Spinal cord (tissue), 10 donors: Measurements from ENCODE around the gene RTF2. TPM values are rescaled to one million over a fixed set of nuclear protein-coding genes. Genes with fewer than 3 reads are reported as not detected.
"Not testable (repeated sequence)": the region's sequence is repeated elsewhere in the genome, so short reads cannot be mapped to it uniquely, and the experiment has no call there.

ENCODE experiments used
- DNase-seq, 6 donors: peaks; one replicate each; pipeline versions ENCODE4 v3.0.0 to v3.0.0-alpha.2; 2013 to 2015; ENCODE audit warnings: low spot score in 6 of 6, low read depth in 4 of 6
- H3K27ac ChIP-seq: one replicate; pipeline ENCODE4 v1.5.1; 2013; ENCODE audit warnings: low read depth, low read length, control low read depth
- H3K27me3 ChIP-seq: one replicate; pipeline ENCODE4 v1.6.1; 2013; ENCODE audit warnings: low read length; ENCODE audit not compliant: control insufficient read depth, insufficient read depth
- H3K36me3 ChIP-seq: one replicate; pipeline ENCODE4 v1.6.1; 2013; ENCODE audit warnings: low read length; ENCODE audit not compliant: control insufficient read depth, insufficient read depth
- H3K4me1 ChIP-seq: one replicate; pipeline ENCODE4 v1.6.1; 2013; ENCODE audit warnings: low read length; ENCODE audit not compliant: control insufficient read depth, insufficient read depth
- H3K4me3 ChIP-seq: one replicate; pipeline ENCODE4 v1.5.1; 2013; ENCODE audit warnings: low read depth, low read length, control low read depth
- H3K9me3 ChIP-seq: one replicate; pipeline ENCODE4 v1.6.1; 2013; ENCODE audit warnings: low read length; ENCODE audit not compliant: control insufficient read depth, insufficient read depth
- WGBS: methylation state at CpG from one replicate; pipeline ENCODE4 v1.1.5; 2013; ENCODE audit warnings: missing lambda C conversion rate; ENCODE audit not compliant: insufficient coverage; 5-methylcytosine and 5-hydroxymethylcytosine counted together
- polyA plus RNA-seq, 2 donors: library from polyadenylated mRNA; unstranded; fragments of 120-200 nt; gene quantifications; one replicate each; pipeline ENCODE4 v1.2.1, GENCODE V29; 2013; ENCODE audit not compliant: insufficient read length in 2 of 2
- small RNA-seq: library from RNA; depleted of rRNA; stranded (forward); fragments of <200 nt; gene quantifications from one replicate; pipeline ENCODE3, GENCODE V24; 2014; ENCODE audit warnings: low replicate concordance
- total RNA-seq, 2 donors: library from RNA; depleted of rRNA in 1 of 2; stranded (reverse); fragments of 120-200 nt in 1 of 2; fragments of >200 nt in 1 of 2; gene quantifications; one replicate each; pipeline versions ENCODE4 v1.2.3 to v1.2.4, GENCODE V29; 2013 to 2014
- donor health status: healthy.

RTF2 gene
- total and polyA plus RNA-seq, 4 donors: 63.3 to 128 (median 109) TPM

DNA sequence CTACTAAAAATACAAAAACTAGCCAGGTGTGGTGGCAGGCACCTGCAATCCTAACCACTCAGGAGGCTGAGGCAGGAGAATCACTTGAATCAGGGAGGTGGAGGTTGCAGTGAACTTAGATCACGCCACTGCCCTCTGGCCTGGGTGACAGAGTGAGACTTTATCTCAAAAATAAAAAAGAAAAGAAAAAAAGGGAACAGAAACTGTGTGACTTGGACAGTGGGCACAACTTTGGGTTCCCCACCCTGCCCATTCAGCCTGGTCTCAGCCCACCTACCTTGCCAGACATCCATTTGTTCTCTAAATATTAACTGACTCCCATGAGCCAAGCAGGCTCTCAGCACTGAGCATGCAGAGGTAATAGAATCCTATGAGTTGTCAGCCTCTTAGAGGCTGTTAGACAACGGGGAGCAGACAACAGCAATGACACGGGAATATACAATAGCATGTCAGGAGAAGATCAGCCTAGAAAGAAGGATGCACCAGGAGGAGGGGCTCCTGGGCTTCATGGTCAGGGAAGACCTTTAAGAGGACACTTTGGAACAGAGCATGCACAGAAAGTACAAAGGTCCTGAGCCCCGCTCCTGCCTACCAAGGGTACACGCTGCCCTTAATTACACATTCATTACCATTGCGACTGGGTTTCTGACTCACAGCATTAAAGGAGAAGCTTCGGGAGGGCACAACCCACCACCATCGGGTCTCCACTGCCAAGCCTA lies 84.6 kb downstream of the RTF2 start:
- Histone ChIP-seq H3K9me3 (no peaks in the 10 kb centered on the region), H3K27ac (no peak overlapping the region), H3K4me3 (no peak overlapping the region), H3K36me3 (no peaks in the 10 kb centered on the region), H3K27me3 (no peaks in the 10 kb centered on the region), H3K4me1 (no peaks in the 10 kb centered on the region)
- no peak for DNase-seq
- 66% methylated on average over 4 of the region's 8 CpGs for WGBS

DNA sequence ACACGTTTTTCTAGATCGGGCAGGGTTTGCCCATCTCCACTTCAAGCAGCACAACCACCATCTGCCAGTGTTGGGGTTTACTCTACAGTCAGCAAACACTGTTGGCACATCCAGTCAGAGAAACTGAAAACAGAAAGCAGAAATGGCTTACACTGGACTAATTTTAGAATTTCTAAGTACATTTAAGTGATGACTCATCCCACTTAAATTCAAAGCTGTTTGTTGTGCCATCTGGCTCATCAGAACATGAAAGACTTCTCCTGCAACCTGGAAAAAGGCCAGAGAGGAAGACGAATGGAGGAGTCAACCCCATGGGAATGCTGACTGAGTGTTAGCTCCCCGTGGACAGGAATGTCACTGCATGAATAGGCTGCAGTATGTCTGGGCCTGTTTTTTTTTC lies 86.4 kb downstream of the RTF2 start:
- Histone ChIP-seq H3K9me3 (no peaks in the 10 kb centered on the region), H3K4me1 (no peaks in the 10 kb centered on the region), H3K36me3 (no peaks in the 10 kb centered on the region), H3K4me3 (no peak overlapping the region), H3K27me3 (no peaks in the 10 kb centered on the region), H3K27ac (no peak overlapping the region)
- WGBS: 50% methylated on average over 3 of the region's 4 CpGs
- DNase-seq: peak in 3 of 6 donors; percentile 11 to 93 (median 54)

DNA sequence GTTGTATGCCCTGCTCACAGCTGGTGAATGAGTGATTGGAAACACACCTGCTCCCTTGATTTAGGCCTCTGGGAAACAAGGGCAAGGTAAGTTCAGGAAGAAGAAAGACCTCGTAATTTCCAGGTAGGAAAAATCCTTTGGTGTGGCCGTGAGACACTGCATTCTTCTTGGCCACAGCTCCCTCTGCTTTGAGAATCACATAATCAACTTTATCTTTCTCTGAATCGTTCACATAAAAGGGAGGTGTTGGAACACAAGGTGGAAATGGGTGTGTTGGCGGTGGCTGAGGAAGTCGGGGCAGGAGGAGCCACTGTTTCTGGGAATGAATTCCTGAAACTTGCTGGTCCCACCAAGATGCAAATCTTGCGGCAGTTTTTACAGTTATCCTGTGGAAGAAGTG lies 90.5 kb downstream of the RTF2 start:
- H3K27me3 ChIP-seq: no peaks in the 10 kb centered on the region
- no peak overlapping the region for H3K4me3 ChIP-seq
- no peaks in the 10 kb centered on the region for H3K4me1 ChIP-seq
- no peaks in the 10 kb centered on the region for H3K36me3 ChIP-seq
- 89% methylated on average over 3 of the region's 6 CpGs for WGBS
- H3K27ac ChIP-seq: no peak overlapping the region
- H3K9me3 ChIP-seq: no peaks in the 10 kb centered on the region
- DNase-seq: no peak

DNA sequence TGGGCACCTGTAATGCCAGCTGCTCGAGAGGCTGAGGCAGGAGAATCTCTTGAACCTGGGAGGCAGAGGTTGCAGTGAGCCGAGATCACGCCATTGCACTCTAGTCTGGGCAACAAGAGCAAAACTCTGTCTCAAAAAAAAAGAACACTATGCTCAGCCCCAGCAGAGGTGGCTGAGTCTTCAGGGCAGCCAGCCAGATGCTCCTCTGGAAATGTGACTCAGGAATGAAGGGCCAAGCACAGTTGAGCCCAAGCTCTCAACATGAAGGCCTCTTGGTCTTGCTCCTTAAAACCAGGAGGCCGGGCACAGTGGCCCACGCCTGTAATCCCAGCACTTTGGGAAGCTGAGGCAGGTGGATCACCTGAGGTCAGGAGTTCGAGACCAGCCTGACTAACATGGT lies 96.1 kb downstream of the RTF2 start:
- not testable (repeated sequence) for H3K4me1 ChIP-seq, H3K36me3 ChIP-seq, H3K27me3 ChIP-seq, H3K27ac ChIP-seq, DNase-seq, H3K4me3 ChIP-seq, H3K9me3 ChIP-seq
- 95% methylated on average over 6 of the region's 6 CpGs for WGBS

DNA sequence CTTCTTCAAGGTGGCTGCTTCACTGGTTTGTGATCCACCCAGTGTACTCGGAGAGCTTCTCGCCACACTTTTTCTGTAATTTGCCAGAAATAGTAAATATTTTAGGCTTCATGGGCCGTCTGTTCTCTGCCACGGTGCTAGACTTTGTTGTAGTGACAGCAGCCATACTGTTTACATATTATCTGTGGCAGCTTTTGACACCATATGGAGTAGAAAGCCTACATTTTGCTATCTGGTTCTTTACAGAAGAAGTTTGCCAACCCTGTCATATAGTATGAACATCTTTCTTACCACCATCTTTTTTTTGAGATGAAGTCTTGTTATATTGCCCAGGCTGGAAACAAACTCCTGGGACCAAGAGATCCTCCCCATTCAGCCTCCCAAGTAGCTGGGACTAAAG lies 97.1 kb downstream of the RTF2 start:
- Histone ChIP-seq H3K9me3 (no peaks in the 10 kb centered on the region), H3K4me1 (no peaks in the 10 kb centered on the region), H3K27ac (no peak overlapping the region), H3K36me3 (no peaks in the 10 kb centered on the region), H3K4me3 (no peak overlapping the region), H3K27me3 (no peaks in the 10 kb centered on the region)
- 100% methylated on average over 1 of the region's 4 CpGs for WGBS
- peak in 1 of 6 donors; percentile 90 for DNase-seq

DNA sequence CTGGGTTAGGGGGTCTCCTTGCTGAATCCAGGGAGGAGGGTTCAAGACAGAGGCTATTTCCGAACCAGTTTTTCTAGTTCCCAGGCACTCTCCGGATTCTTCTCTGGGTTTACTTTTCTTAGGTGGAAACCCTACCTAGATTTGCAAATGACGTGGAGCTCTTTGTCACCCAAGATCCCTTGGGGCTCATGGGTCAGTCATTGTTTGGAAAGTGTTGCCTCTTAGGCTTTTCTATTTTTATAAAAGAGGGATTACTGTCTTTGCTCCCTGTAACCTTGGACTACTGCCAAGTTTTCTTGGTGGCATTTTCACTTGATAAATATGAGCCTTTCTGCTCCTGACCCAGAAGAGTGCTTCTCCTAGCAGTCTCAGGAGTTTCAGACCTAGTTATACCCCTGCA lies 98.2 kb downstream of the RTF2 start:
- H3K27ac ChIP-seq: no peak overlapping the region
- H3K9me3 ChIP-seq: no peaks in the 10 kb centered on the region
- peak in 1 of 6 donors; percentile 15 for DNase-seq
- 68% methylated on average over 3 of the region's 3 CpGs for WGBS
- no peaks in the 10 kb centered on the region for H3K4me1 ChIP-seq
- H3K4me3 ChIP-seq: no peak overlapping the region
- H3K27me3 ChIP-seq: no peaks in the 10 kb centered on the region
- no peaks in the 10 kb centered on the region for H3K36me3 ChIP-seq

Small RNA genes lying within 50 kb of the gene (small RNA-seq; reads per million reads assigned to genes)
- gene RPL39P: not detected

Other genes with a start within 250 kb of the RTF2 start
- under 1 TPM in 1 of 2 donors, not detected in 1; 0.17 TPM for gene MC3R, start 219.9 kb upstream of the RTF2 start, total RNA-seq
- under 1 TPM; 0.20 to 0.24 TPM for gene MC3R, start 219.9 kb upstream of the RTF2 start, polyA plus RNA-seq
- 10 to 100 TPM; 34.7 to 61.5 TPM for gene FAM210B, start 109.7 kb upstream of the RTF2 start, total RNA-seq
- gene FAM210B, start 109.7 kb upstream of the RTF2 start, polyA plus RNA-seq: 10 to 100 TPM; 23.6 to 25.4 TPM
- gene AURKA, start 76.4 kb upstream of the RTF2 start, total RNA-seq: 1 to 10 TPM; 9.0 to 10.0 TPM
- gene AURKA, start 76.4 kb upstream of the RTF2 start, polyA plus RNA-seq: 1 to 10 TPM; 7.9 to 9.6 TPM
- 10 to 100 TPM; 31.3 to 36.0 TPM for gene CSTF1, start 76.0 kb upstream of the RTF2 start, total RNA-seq
- gene CSTF1, start 76.0 kb upstream of the RTF2 start, polyA plus RNA-seq: 10 to 100 TPM; 24.1 to 26.4 TPM
- 1 to 10 TPM; 1.3 to 1.5 TPM for gene CASS4, start 56.4 kb upstream of the RTF2 start, total RNA-seq
- gene CASS4, start 56.4 kb upstream of the RTF2 start, polyA plus RNA-seq: 1 to 10 TPM in 1 of 2 donors, under 1 TPM in 1; 0.74 to 1.1 TPM
- not detected for gene FAM209A, start 56.1 kb downstream of the RTF2 start, total RNA-seq
- under 1 TPM in 1 of 2 donors, not detected in 1; 0.21 TPM for gene FAM209A, start 56.1 kb downstream of the RTF2 start, polyA plus RNA-seq
- gene FAM209B, start 64.6 kb downstream of the RTF2 start, total RNA-seq: under 1 TPM in 1 of 2 donors, not detected in 1; 0.50 TPM
- gene FAM209B, start 64.6 kb downstream of the RTF2 start, polyA plus RNA-seq: under 1 TPM in 1 of 2 donors, not detected in 1; 0.47 TPM
- gene TFAP2C, start 160.7 kb downstream of the RTF2 start, total RNA-seq: 1 to 10 TPM in 1 of 2 donors, under 1 TPM in 1; 0.50 to 1.0 TPM
- under 1 TPM; 0.17 to 0.29 TPM for gene TFAP2C, start 160.7 kb downstream of the RTF2 start, polyA plus RNA-seq